ENCODE measurements around the gene PPP1R12C.

DNA sequence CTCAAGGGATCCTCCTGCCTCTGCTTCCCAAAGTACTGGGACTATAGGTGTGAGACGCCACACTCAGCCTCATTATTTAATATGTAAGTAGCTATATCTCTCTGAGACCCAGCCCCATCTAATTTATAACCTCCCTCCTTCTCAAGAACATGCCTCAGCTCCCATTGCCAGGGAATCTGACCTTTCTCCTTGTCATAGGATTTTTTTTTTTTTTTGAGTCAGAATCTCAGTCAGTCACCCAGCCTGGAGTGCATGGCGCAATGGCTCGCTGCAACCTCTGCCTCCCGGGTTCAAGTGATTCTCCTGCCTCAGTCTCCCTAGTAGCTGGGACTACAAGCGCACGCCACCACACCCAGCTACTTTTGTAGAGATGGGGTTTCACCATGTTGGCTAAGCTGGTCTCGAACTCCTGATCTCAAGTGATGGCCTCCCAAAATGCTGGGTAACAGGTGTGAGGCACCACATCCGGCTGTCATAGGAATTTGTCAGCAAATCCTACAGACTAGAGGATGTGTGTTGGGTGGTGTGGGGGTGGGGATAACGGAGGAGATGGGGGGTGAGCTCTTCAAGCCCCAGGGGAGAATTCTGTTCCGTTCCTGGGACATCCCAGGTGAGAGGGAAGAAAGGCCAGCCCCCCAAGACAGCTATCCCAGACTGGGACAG, 46.8 kb downstream of the PPP1R12C start:
- TF ChIP-seq, protein P1, sequence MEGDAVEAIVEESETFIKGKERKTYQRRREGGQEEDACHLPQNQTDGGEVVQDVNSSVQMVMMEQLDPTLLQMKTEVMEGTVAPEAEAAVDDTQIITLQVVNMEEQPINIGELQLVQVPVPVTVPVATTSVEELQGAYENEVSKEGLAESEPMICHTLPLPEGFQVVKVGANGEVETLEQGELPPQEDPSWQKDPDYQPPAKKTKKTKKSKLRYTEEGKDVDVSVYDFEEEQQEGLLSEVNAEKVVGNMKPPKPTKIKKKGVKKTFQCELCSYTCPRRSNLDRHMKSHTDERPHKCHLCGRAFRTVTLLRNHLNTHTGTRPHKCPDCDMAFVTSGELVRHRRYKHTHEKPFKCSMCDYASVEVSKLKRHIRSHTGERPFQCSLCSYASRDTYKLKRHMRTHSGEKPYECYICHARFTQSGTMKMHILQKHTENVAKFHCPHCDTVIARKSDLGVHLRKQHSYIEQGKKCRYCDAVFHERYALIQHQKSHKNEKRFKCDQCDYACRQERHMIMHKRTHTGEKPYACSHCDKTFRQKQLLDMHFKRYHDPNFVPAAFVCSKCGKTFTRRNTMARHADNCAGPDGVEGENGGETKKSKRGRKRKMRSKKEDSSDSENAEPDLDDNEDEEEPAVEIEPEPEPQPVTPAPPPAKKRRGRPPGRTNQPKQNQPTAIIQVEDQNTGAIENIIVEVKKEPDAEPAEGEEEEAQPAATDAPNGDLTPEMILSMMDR (IDR thresholded peaks at IDR 0.05; ENCODE audit: low read length) = no peak
- no peak for TF ChIP-seq EZH2 (IDR thresholded peaks at IDR 0.05; ENCODE audit: borderline replicate concordance, low read length)

Data from OCI-LY1 (cell line).